AG09309 (cell line): ENCODE results near the gene UAP1L1.

ENCODE experiments used
- DNase-seq: peaks from one replicate; pipeline ENCODE4 v3.0.0-alpha.2; 2010; ENCODE audit warnings: low read depth
- H3K4me3 ChIP-seq: 2 replicates; pipeline ENCODE4 v1.5.1; 2011; ENCODE audit warnings: mild to moderate bottlenecking, low read depth, low read length, moderate library complexity; ENCODE audit not compliant: control insufficient read depth
- CTCF ChIP-seq: IDR thresholded peaks from 2 replicates; pipeline ENCODE4 v1.5.1; 2011; ENCODE audit warnings: mild to moderate bottlenecking, low read depth, low read length, inconsistent platforms; ENCODE audit not compliant: insufficient read depth, control insufficient read depth; ENCODE audit errors: missing control alignments

Gene UAP1L1

GRCh38 chr9:137088121-137088520 lies 10.8 kb downstream of the UAP1L1 start:
- DNase-seq: no peak
- no peak for TF ChIP-seq CTCF
- H3K4me3 ChIP-seq: no peak overlapping the region

GRCh38 chr9:137089232-137089947 lies 12.1 kb downstream of the UAP1L1 start:
- DNase-seq: no peak
- TF ChIP-seq CTCF: no peak
- H3K4me3 ChIP-seq: no peak overlapping the region

- TF ChIP-seq CTCF: no peak
- no peak for DNase-seq
- H3K4me3 ChIP-seq: no peak overlapping the region
Observed at GRCh38 chr9:137095664-137096517, 18.6 kb downstream of the UAP1L1 start.

DNA sequence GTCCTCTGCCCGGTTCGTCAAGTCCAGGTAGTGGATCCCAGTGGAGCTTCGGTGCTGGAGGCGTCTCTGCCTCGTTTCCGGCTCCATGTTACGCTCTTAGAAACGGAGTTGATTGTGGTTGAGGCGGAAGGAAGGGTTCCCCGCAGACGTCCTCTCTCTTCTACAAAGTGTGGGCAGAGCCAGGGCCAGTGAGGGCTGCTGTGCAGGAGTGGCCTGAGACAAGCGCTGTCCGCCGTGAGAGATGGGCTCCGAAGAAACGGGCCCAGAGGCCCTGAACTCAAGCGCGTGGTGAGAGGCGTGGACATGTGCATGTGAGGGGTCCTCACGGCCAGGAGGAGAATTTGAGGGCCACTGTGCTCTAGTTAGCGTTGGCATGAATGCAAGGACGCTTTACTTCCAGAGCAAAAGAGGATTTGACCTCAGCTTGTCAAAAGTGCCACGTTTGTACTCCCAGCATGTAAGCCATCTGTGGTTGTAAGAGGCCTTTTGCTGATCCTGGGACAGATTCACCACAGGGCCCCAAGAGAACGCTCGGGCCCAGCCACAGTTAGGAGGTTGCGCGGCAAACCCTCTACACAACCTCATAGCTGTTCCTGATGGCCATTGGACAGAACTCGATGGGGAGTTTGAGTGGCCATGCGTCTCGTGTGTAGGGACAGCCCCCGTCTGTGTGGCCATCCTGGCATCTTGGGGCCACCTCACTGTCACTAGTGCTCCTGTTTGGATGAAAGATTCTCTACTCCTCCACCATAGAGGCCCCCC lies 19.6 kb downstream of the UAP1L1 start:
- no peak for TF ChIP-seq CTCF
- DNase-seq: no peak
- H3K4me3 ChIP-seq: no peak overlapping the region

DNA sequence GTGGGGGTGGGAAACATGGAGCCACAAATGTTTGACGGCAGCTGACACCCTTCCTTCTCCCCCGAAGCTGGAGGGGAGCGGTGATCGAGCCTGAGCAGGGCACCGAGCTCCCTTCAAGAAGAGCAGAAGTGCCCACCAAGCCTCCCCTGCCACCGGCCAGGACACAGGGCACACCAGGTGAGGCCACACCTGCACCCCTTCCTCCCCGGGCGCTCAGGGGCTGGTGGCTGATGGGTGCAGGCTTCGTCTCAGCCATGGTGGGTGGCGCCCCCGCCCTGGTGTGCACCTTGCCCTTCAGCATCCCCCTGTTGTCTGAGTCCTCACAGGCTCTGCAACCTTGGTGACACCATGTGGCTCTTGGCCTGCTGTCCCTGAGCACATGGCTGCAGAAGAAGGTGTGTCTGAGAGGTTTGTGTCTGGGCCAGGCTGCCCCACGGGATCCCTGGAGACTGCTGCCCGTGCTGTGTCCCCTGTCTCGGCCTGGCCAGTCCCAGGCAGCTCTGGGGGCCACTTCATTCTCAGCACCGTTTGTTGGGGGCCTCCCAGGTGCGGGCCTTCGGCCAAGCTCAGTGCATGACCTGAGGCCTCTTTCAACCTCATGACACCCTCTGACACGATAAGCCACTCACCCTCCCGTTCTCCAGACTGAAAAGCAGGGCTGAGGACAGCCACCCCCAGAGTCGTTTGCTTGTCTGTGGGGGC lies 20.6 kb downstream of the UAP1L1 start:
- no peak overlapping the region for H3K4me3 ChIP-seq
- no peak for TF ChIP-seq CTCF

DNA sequence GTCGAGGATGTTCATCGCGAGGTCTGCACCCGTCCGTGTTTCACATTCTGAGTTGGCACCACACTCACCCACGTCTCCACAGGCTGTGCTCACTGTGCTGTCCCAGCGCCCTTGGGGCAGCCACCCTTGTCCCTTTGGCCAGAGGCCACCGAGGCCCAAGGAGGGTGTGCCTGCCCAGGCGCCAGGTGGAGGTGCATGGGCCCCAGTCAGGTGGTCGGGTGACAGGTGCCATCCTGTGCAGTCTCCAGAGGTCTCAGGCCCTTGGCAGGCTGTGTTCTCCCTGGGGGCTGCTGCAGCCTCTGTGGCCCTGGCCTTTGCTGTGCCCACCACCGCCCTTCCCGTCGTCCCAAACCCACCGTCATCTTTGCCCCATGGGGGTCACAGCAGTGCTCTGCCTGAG lies 21.9 kb downstream of the UAP1L1 start:
- TF ChIP-seq CTCF: no peak

More for the DNA sequence above, 20.6 kb downstream of the UAP1L1 start:
- no peak for DNase-seq

More for the DNA sequence above, 21.9 kb downstream of the UAP1L1 start:
- H3K4me3 ChIP-seq: no peak overlapping the region
- no peak for DNase-seq
